ENCODE results near the gene UBAC1.

- no peak for TF ChIP-seq SETDB1 (IDR thresholded peaks at IDR 0.05; ENCODE audit: low read length)
- no peak for TF ChIP-seq SMC3 (conservative IDR thresholded peaks at IDR 0.05; ENCODE audit: insufficient read depth, low read depth, low read length)
- TF ChIP-seq, protein P1, sequence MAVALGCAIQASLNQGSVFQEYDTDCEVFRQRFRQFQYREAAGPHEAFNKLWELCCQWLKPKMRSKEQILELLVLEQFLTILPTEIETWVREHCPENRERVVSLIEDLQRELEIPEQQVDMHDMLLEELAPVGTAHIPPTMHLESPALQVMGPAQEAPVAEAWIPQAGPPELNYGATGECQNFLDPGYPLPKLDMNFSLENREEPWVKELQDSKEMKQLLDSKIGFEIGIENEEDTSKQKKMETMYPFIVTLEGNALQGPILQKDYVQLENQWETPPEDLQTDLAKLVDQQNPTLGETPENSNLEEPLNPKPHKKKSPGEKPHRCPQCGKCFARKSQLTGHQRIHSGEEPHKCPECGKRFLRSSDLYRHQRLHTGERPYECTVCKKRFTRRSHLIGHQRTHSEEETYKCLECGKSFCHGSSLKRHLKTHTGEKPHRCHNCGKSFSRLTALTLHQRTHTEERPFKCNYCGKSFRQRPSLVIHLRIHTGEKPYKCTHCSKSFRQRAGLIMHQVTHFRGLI (CRISPR knock-in tag; IDR thresholded peaks at IDR 0.05), result no peak
- TF ChIP-seq FOXJ3 (CRISPR knock-in tag; IDR thresholded peaks at IDR 0.05), result no peak
- no peak for TF ChIP-seq JUN (IDR thresholded peaks at IDR 0.05; ENCODE audit: borderline replicate concordance, low read depth, low read length)
- no peak for TF ChIP-seq JUN (CRISPR knock-in tag; IDR thresholded peaks at IDR 0.05; ENCODE audit: borderline replicate concordance)
- no peak for TF ChIP-seq POLR2A (conservative IDR thresholded peaks at IDR 0.05)
- TF ChIP-seq GABPA (tag; conservative IDR thresholded peaks at IDR 0.05; ENCODE audit: low read depth), result no peak
- TF ChIP-seq POLR2AphosphoS5 (IDR thresholded peaks at IDR 0.05; ENCODE audit: control insufficient read depth, insufficient read depth, low read depth, low read length), result no peak
- TF ChIP-seq SLC30A9 (CRISPR knock-in tag; IDR thresholded peaks at IDR 0.05), result no peak
- no peak for TF ChIP-seq SMAD4 (CRISPR knock-in tag; conservative IDR thresholded peaks at IDR 0.05)
- TF ChIP-seq, protein P2, sequence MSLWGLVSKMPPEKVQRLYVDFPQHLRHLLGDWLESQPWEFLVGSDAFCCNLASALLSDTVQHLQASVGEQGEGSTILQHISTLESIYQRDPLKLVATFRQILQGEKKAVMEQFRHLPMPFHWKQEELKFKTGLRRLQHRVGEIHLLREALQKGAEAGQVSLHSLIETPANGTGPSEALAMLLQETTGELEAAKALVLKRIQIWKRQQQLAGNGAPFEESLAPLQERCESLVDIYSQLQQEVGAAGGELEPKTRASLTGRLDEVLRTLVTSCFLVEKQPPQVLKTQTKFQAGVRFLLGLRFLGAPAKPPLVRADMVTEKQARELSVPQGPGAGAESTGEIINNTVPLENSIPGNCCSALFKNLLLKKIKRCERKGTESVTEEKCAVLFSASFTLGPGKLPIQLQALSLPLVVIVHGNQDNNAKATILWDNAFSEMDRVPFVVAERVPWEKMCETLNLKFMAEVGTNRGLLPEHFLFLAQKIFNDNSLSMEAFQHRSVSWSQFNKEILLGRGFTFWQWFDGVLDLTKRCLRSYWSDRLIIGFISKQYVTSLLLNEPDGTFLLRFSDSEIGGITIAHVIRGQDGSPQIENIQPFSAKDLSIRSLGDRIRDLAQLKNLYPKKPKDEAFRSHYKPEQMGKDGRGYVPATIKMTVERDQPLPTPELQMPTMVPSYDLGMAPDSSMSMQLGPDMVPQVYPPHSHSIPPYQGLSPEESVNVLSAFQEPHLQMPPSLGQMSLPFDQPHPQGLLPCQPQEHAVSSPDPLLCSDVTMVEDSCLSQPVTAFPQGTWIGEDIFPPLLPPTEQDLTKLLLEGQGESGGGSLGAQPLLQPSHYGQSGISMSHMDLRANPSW (CRISPR knock-in tag; IDR thresholded peaks at IDR 0.05), result no peak
- TF ChIP-seq PHF8 (IDR thresholded peaks at IDR 0.05; ENCODE audit: borderline replicate concordance, low read length), result no peak
- TF ChIP-seq SP1 (CRISPR knock-in tag; IDR thresholded peaks at IDR 0.05), result no peak
- no peak for TF ChIP-seq MAFF (IDR thresholded peaks at IDR 0.05; ENCODE audit: low read length)
Observed at GRCh38 chr9:135910757-135911156, 50.4 kb downstream of the UBAC1 start.
